DND-41 (cell line): ENCODE results near the gene TMEM131L.

Experiments
- ATAC-seq: fragments of 200-7000 bp; cut with Tn5 transposase; 3 replicates; pipeline ENCODE4 v1.9.1; 2021; ENCODE audit warnings: low read depth; ENCODE audit not compliant: insufficient read depth
- DNase-seq: peaks from one replicate; pipeline ENCODE4 v3.0.0-alpha.2; 2020
- H2AFZ ChIP-seq: 2 replicates; pipeline ENCODE4 v1.6.0; 2012; ENCODE audit warnings: low read depth, low read length
- H3K27ac ChIP-seq: 2 replicates; pipeline ENCODE4 v1.5.1; 2012; ENCODE audit warnings: low read length, inconsistent platforms
- H3K27me3 ChIP-seq: fragments of 200-600 bp; sonication (generic); 2 replicates; pipeline ENCODE4 v1.6.0; 2012; ENCODE audit warnings: low read length, mild to moderate bottlenecking, inconsistent platforms; ENCODE audit not compliant: insufficient read depth, poor library complexity
- H3K36me3 ChIP-seq: 2 replicates; pipeline ENCODE4 v1.5.1; 2012; ENCODE audit warnings: low read length, inconsistent platforms; ENCODE audit not compliant: insufficient read depth
- H3K4me1 ChIP-seq: 2 replicates; pipeline ENCODE4 v1.5.1; 2012; ENCODE audit warnings: mild to moderate bottlenecking, low read length; ENCODE audit not compliant: insufficient read depth
- H3K4me2 ChIP-seq: 2 replicates; pipeline ENCODE4 v1.6.0; 2012; ENCODE audit warnings: mild to moderate bottlenecking, moderate library complexity, low read length, inconsistent platforms; ENCODE audit not compliant: insufficient read depth
- H3K4me3 ChIP-seq, 2 experiments: fragments of 200-600 bp in 1 of 2; shearing (Covaris generic) in 1 of 2; 2 replicates each; pipeline ENCODE4 v1.5.1; 2012 to 2016; ENCODE audit warnings: inconsistent platforms in 2 of 2, low read length in 2 of 2, mild to moderate bottlenecking in 2 of 2, low read depth in 1 of 2, moderate library complexity in 1 of 2
- H3K79me2 ChIP-seq: 2 replicates; pipeline ENCODE4 v1.6.0; 2012; ENCODE audit warnings: low read length, inconsistent platforms; ENCODE audit not compliant: insufficient read depth
- H3K9ac ChIP-seq: 2 replicates; pipeline ENCODE4 v1.6.0; 2012; ENCODE audit warnings: low read depth, mild to moderate bottlenecking, inconsistent platforms, low read length, moderate library complexity
- H3K9me3 ChIP-seq: 2 replicates; pipeline ENCODE4 v1.5.1; 2012; ENCODE audit warnings: low read length, moderate library complexity, mild to moderate bottlenecking, inconsistent platforms; ENCODE audit not compliant: insufficient read depth, severe bottlenecking
- H4K20me1 ChIP-seq: 2 replicates; pipeline ENCODE4 v1.6.0; 2012; ENCODE audit warnings: low read length; ENCODE audit not compliant: insufficient read depth
- EZH2 ChIP-seq: IDR thresholded peaks from 3 replicates; pipeline ENCODE4 v1.6.1; 2012; ENCODE audit warnings: borderline replicate concordance, low read depth, mild to moderate bottlenecking, moderate library complexity, low read length, inconsistent platforms; ENCODE audit not compliant: severe bottlenecking
- TF ChIP-seq, protein P1 (sequence below): IDR thresholded peaks from 2 replicates; pipeline ENCODE4 v1.5.1; 2012; ENCODE audit warnings: borderline replicate concordance, low read length, moderate library complexity, mild to moderate bottlenecking; ENCODE audit not compliant: poor library complexity, severe bottlenecking; ENCODE audit errors: extremely low read depth

Gene TMEM131L

GRCh38 chr4:153542834-153543233 is 76.7 kb downstream of the TMEM131L start:
- Histone ChIP-seq H2AFZ (no peak overlapping the region), H3K27ac (0 out of 2 replicates have a peak overlapping the region, but pooled peaks have one; percentile 26), H3K4me1 (peaks cover 29% of the 10 kb centered on the region), H3K36me3 (peaks cover 90% of the 10 kb centered on the region), H3K9ac (no peak overlapping the region), H3K4me2 (no peak overlapping the region), H3K27me3 (no peaks in the 10 kb centered on the region), H4K20me1 (peaks cover 90% of the 10 kb centered on the region), H3K9me3 (no peaks in the 10 kb centered on the region), H3K79me2 (peaks cover 100% of the 10 kb centered on the region), H3K4me3 (no peak overlapping the region)
- TF ChIP-seq, protein P1, sequence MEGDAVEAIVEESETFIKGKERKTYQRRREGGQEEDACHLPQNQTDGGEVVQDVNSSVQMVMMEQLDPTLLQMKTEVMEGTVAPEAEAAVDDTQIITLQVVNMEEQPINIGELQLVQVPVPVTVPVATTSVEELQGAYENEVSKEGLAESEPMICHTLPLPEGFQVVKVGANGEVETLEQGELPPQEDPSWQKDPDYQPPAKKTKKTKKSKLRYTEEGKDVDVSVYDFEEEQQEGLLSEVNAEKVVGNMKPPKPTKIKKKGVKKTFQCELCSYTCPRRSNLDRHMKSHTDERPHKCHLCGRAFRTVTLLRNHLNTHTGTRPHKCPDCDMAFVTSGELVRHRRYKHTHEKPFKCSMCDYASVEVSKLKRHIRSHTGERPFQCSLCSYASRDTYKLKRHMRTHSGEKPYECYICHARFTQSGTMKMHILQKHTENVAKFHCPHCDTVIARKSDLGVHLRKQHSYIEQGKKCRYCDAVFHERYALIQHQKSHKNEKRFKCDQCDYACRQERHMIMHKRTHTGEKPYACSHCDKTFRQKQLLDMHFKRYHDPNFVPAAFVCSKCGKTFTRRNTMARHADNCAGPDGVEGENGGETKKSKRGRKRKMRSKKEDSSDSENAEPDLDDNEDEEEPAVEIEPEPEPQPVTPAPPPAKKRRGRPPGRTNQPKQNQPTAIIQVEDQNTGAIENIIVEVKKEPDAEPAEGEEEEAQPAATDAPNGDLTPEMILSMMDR, result peak; percentile 58
- no peak for TF ChIP-seq EZH2
- no peak for DNase-seq
- no peak for ATAC-seq

DNA sequence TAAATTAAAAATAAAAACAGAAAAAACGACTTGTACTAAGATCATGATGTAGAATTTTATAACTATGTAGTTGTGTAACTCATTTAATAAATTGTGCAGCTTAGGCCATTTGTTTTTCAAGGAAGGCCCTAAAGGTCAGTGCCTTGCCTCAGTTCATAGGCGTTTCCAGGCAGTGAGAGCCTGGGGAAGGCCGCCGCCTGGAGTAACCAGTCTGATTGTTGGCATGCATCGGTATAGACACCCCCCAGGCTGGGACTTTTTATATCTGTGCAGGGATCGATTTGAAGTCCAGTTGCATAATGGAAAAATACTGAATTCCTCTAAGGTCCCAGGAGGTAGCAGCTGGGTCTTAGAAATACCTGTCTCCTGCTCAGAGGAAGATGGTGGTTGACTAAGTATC is 77.2 kb downstream of the TMEM131L start:
- peaks cover 88% of the 10 kb centered on the region for H4K20me1 ChIP-seq
- no peaks in the 10 kb centered on the region for H3K9me3 ChIP-seq
- H3K27me3 ChIP-seq, result no peaks in the 10 kb centered on the region
- peak overlapping the region; percentile 36; the same call in 1 of the 2 replicates for H3K27ac ChIP-seq
- H3K4me1 ChIP-seq, result peaks cover 24% of the 10 kb centered on the region
- DNase-seq (no peak), ATAC-seq (no peak)
- TF ChIP-seq, protein P1, result no peak
- no peak for TF ChIP-seq EZH2
- peaks cover 100% of the 10 kb centered on the region for H3K79me2 ChIP-seq
- peaks cover 87% of the 10 kb centered on the region for H3K36me3 ChIP-seq
- H3K4me2 ChIP-seq, result no peak overlapping the region
- H3K9ac ChIP-seq, result no peak overlapping the region
- H3K4me3 ChIP-seq, result no peak overlapping the region
- H2AFZ ChIP-seq, result no peak overlapping the region

DNA sequence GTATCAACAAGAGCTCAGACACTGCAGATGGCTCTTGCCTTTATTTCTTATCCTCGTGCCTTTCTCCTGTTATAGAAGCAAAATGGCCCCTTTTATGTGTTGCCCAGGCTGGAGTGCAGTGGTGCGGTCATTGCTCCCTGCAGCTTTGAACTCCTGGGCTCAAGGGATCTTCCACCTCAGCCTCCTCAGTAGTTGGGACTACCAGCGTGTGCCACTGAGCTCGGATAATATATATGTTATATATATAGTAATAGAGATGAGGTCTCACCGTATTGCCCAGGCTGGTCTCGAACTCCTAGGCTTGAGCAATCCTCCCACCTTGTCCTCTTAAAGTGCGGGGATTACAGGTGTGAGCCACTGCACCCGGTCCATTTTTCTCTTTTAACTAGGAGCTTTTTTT is 79.7 kb downstream of the TMEM131L start:
- H3K27me3 ChIP-seq, result no peaks in the 10 kb centered on the region
- H3K9ac ChIP-seq, result no peak overlapping the region
- peaks cover 13% of the 10 kb centered on the region for H3K4me1 ChIP-seq
- peaks cover 79% of the 10 kb centered on the region for H3K36me3 ChIP-seq
- H3K4me2 ChIP-seq, result no peak overlapping the region
- H3K9me3 ChIP-seq, result no peaks in the 10 kb centered on the region
- H2AFZ ChIP-seq, result no peak overlapping the region
- H3K4me3 ChIP-seq, result no peak overlapping the region
- H4K20me1 ChIP-seq, result peaks cover 88% of the 10 kb centered on the region
- H3K79me2 ChIP-seq, result peaks cover 99% of the 10 kb centered on the region
- TF ChIP-seq, protein P1, result no peak
- TF ChIP-seq EZH2, result no peak
- peak overlapping the region; percentile 24 for H3K27ac ChIP-seq
- ATAC-seq, result no peak
- no peak for DNase-seq

GRCh38 chr4:153546280-153546679 is 80.1 kb downstream of the TMEM131L start:
- TF ChIP-seq, protein P1, result no peak
- no peak for TF ChIP-seq EZH2
- peaks cover 99% of the 10 kb centered on the region for H3K79me2 ChIP-seq
- no peaks in the 10 kb centered on the region for H3K27me3 ChIP-seq
- no peak overlapping the region for H3K4me2 ChIP-seq
- H3K4me3 ChIP-seq, result no peak overlapping the region
- H3K9me3 ChIP-seq, result no peaks in the 10 kb centered on the region
- peaks cover 12% of the 10 kb centered on the region for H3K4me1 ChIP-seq
- H3K36me3 ChIP-seq, result peaks cover 81% of the 10 kb centered on the region
- H2AFZ ChIP-seq, result no peak overlapping the region
- DNase-seq (no peak), ATAC-seq (no peak)
- no peak overlapping the region for H3K27ac ChIP-seq
- H3K9ac ChIP-seq, result no peak overlapping the region
- H4K20me1 ChIP-seq, result peaks cover 89% of the 10 kb centered on the region
